ENCODE data around the gene PBX1. TPM values are rescaled to one million over a fixed set of nuclear protein-coding genes. Genes with fewer than 3 reads are reported as not detected.

Gene PBX1
- total and polyA plus RNA-seq, 2 donors (not counting 3 experiments of a cell fraction or from before 2014, with no cell fraction given): 10.7 to 24.1 TPM

- H3K4me1 ChIP-seq (ENCODE audit: control insufficient read depth, extremely low read depth, insufficient read depth, low read length): peaks cover 3% of the 10 kb centered on the region
- H3K79me2 ChIP-seq (ENCODE audit: control insufficient read depth, insufficient read depth, low read length): no peaks in the 10 kb centered on the region
- no peak overlapping the region for H3K4me2 ChIP-seq (ENCODE audit: insufficient read depth, low read length)
- H3K4me3 ChIP-seq (replicated peaks in 1 of 3; ENCODE audit: insufficient read depth in 1 of 3, low read depth in 1 of 3, low read length in 3 of 3): no peak overlapping the region
- no peaks in the 10 kb centered on the region for H3K9me1 ChIP-seq (replicated peaks; ENCODE audit: control insufficient read depth, extremely low read depth, insufficient read depth, low read length)
- DNase-seq (ENCODE audit: low read depth, low spot score): no peak
- H4K20me1 ChIP-seq (replicated peaks; ENCODE audit: control insufficient read depth, extremely low read depth, insufficient read depth, low read length): no peaks in the 10 kb centered on the region
- no peak overlapping the region for H3K27ac ChIP-seq (ENCODE audit: insufficient read depth, low read depth, low read length)
- H3K36me3 ChIP-seq (ENCODE audit: control insufficient read depth in 2 of 2, extremely low read depth in 1 of 2, insufficient read depth in 2 of 2, low read length in 2 of 2): no peaks in the 10 kb centered on the region
- POLR2A ChIA-PET: no interaction called here
- BruUV-seq (replicated peaks): no TSS peak
- intact Hi-C loops (cut with micrococcal nuclease): no loop called here
- dilution Hi-C loops (cut with MboI; ENCODE audit: extremely low pct_ligation_motif_present, low sequenced_read_pairs): no loop called here
- no peak overlapping the region for H3K9ac ChIP-seq (replicated peaks; ENCODE audit: extremely low read depth, insufficient read depth, low read length)
- TF ChIP-seq CTCF (IDR thresholded peaks at IDR 0.05; ENCODE audit: extremely low read depth in 1 of 2, insufficient read depth in 1 of 2, low read depth in 1 of 2, low read length in 2 of 2): no peak
- no peak for TF ChIP-seq EZH2 (IDR thresholded peaks at IDR 0.05; ENCODE audit: borderline replicate concordance, low read depth, low read length, severe bottlenecking)
- no peak for TF ChIP-seq MYC (IDR thresholded peaks at IDR 0.05; ENCODE audit: low read depth, low read length)
- TF ChIP-seq POLR2AphosphoS5 (IDR thresholded peaks at IDR 0.05; ENCODE audit: insufficient read depth, low read depth, low read length): no peak
- no peak for TF ChIP-seq JUN (IDR thresholded peaks at IDR 0.05; ENCODE audit: borderline replicate concordance, insufficient read depth, insufficient read length, low read depth)
- TF ChIP-seq GATA2 (IDR thresholded peaks at IDR 0.05; ENCODE audit: insufficient read depth, insufficient read length, low read depth, low read length): no peak
- no peak for TF ChIP-seq POLR2A (IDR thresholded peaks at IDR 0.05; ENCODE audit: low read depth, low read length)
- no peak for TF ChIP-seq FOS (IDR thresholded peaks at IDR 0.05; ENCODE audit: borderline replicate concordance, insufficient read depth, low read length)
- TF ChIP-seq MAX (IDR thresholded peaks at IDR 0.05; ENCODE audit: insufficient read depth, insufficient read length): no peak
- CTCF ChIA-PET: interaction anchor here (0.6 to 1.2 kb wide), 3 partner anchors 8 to 20 kb away, joined by 3 to 4 read pairs (median 3); no protein-coding TSS in a partner anchor
- H2AFZ ChIP-seq (ENCODE audit: low read depth, low read length): no peak overlapping the region
- no peak for FAIRE-seq
- H3K9me3 ChIP-seq (replicated peaks; ENCODE audit: control insufficient read depth, insufficient read depth, low read length): no peaks in the 10 kb centered on the region
- H3K27me3 ChIP-seq (ENCODE audit: control insufficient read depth in 2 of 2, insufficient read depth in 2 of 2, low read length in 2 of 2): no peaks in the 10 kb centered on the region
Observed at GRCh38 chr1:164599272-164599671, 40.3 kb downstream of the PBX1 start.
